ENCODE data around the gene ITPKB.

ITPKB gene

DNA sequence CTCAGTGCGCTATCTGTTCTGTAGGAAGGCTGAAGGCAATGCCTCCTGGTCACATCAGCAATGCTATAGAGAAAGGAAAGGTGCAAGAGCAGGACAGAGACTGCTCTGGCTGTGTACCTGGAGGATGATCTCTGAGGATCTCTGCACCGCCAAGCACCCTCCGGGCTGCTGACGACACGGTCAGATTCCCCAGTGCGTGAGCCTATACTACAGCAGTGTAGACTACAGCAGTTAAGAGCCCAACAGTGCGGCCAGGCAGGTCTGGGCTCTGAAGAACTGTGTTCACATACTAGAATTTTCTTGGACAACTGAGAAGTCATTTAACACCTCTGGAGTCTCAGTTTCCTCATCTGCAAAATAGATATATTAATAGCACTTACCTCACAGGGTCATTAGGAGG, 39.9 kb downstream of the ITPKB start:
- DNase-seq = no peak
- Histone ChIP-seq H3K27ac (no peak overlapping the region), H3K9me3 (no peaks in the 10 kb centered on the region), H3K4me1 (peaks cover 0 to 20% (median 11%) of the 10 kb centered on the region in 4 donors), H3K27me3 (no peaks in the 10 kb centered on the region), H3K36me3 (peaks cover 0 to 5% (median 0%) of the 10 kb centered on the region in 3 donors), H3K4me3 (no peak overlapping the region)
- intact Hi-C loops (cut with DNase I; ENCODE audit: low total_unique reads) = no loop called here
- no peak for TF ChIP-seq CTCF (IDR thresholded peaks at IDR 0.05)

- Histone ChIP-seq H3K27ac (no peak overlapping the region), H3K9me3 (no peaks in the 10 kb centered on the region), H3K27me3 (no peaks in the 10 kb centered on the region), H3K4me1 (peaks cover 0 to 20% (median 9%) of the 10 kb centered on the region in 4 donors), H3K36me3 (peaks cover 0 to 5% (median 0%) of the 10 kb centered on the region in 3 donors), H3K4me3 (no peak overlapping the region)
- TF ChIP-seq CTCF (IDR thresholded peaks at IDR 0.05) = no peak
- no peak for DNase-seq
- intact Hi-C loops (cut with DNase I; ENCODE audit: low total_unique reads) = no loop called here
Observed at GRCh38 chr1:226698659-226699058, 40.4 kb downstream of the ITPKB start.

DNA sequence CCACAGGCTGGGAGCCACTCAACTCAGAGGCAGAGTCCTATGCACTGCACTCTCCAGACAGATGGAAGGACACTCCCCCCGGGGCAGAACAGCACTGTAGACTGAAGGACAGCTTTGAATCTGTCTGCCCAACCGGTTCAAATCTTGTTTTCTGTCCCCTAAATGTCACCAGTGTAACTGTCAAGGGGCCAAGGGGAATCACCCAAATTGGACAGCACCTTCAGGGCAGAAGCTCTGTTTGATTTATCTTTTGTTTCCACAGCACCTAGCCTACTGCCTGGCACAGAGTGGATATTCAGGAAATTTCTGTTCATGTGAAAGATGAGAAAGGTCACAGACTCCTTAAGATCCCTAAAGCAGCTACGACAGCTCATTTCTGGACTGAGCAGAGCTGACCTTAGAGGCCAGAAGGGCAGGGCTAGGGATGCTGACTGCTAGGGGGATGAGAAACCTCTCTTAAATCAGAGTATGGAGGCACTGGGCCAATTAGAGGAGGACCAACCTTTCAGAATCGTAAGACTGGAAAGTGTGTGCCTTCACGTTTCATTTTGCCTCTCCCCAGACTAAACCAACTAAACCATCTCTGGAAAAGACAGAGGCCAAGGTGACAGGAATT, 41.0 kb downstream of the ITPKB start:
- peaks cover 0 to 20% (median 10%) of the 10 kb centered on the region in 4 donors for H3K4me1 ChIP-seq
- no peak overlapping the region for H3K4me3 ChIP-seq
- no peak for DNase-seq
- peaks cover 0 to 5% (median 0%) of the 10 kb centered on the region in 3 donors for H3K36me3 ChIP-seq
- intact Hi-C loops (cut with DNase I; ENCODE audit: low total_unique reads) = no loop called here
- no peak for TF ChIP-seq CTCF (IDR thresholded peaks at IDR 0.05)
- H3K27me3 ChIP-seq = no peaks in the 10 kb centered on the region
- no peaks in the 10 kb centered on the region for H3K9me3 ChIP-seq
- H3K27ac ChIP-seq = no peak overlapping the region

DNA sequence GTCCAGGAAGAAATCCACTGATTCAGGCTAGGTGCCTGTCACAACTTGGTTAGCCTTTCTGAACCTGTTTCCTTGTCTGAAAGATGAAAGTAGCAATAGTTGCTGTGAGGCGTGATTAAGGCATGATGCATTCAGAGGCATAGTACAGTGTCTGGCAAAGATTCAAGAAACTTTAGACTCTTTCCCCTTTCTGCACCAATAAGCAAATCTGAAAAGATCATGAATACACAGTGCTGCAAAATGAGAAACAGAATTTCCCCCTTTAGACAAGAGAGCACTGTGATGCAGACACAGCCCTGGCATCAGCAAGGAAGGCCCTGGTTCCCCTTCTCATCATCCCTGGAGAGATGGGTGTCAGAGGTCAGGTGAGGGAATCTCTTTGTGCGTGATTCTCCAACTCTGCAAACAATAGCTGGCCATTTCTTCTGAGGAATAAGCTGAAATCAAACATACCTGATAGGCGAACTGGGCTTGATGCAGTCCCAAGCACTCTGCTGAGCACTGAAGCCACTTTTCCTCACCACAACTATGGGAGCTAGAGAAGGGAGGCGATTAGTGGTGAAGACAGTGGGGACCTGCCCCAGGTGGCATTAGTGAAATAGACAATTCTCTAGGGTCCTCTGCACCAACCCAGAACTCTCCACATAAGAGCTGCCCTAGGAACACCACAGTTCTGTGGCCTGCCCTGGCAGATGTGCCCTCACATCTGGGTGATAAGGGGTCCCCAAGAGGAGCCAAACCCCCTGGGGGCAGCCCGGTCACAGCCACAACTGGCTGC, 41.7 kb downstream of the ITPKB start:
- peaks cover 0 to 17% (median 10%) of the 10 kb centered on the region in 4 donors for H3K4me1 ChIP-seq
- intact Hi-C loops (cut with DNase I; ENCODE audit: low total_unique reads) = no loop called here
- H3K36me3 ChIP-seq = peaks cover 0 to 5% (median 0%) of the 10 kb centered on the region in 3 donors
- H3K27me3 ChIP-seq = no peaks in the 10 kb centered on the region
- DNase-seq = no peak
- no peaks in the 10 kb centered on the region for H3K9me3 ChIP-seq
- TF ChIP-seq CTCF (IDR thresholded peaks at IDR 0.05) = no peak
- no peak overlapping the region for H3K4me3 ChIP-seq
- H3K27ac ChIP-seq = no peak overlapping the region

DNA sequence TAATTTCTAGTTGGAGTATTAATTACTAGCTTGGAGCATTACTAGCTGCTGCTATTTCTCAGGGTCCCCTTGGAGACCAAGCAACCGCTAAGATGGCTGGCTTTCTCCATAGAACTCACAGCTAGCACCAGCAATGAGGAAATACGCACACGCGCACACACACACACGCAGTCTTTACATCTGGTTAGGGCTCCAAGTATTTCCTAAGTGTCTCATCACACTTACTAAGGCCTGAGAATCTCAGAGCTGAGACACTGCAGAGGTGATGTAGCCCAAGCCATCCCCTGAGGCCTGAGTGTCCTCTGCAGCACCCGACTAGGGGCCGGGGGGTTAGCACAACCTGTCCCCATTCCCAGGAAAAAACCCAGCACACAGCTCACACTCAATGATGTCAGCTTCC, 42.5 kb downstream of the ITPKB start:
- no peak for TF ChIP-seq CTCF (IDR thresholded peaks at IDR 0.05)

More for the DNA sequence above, 42.5 kb downstream of the ITPKB start:
- no peaks in the 10 kb centered on the region for H3K9me3 ChIP-seq
- peaks cover 0 to 5% (median 0%) of the 10 kb centered on the region in 3 donors for H3K36me3 ChIP-seq
- intact Hi-C loops (cut with DNase I; ENCODE audit: low total_unique reads) = no loop called here
- no peak overlapping the region for H3K4me3 ChIP-seq
- H3K4me1 ChIP-seq = peaks cover 0 to 17% (median 10%) of the 10 kb centered on the region in 4 donors
- H3K27ac ChIP-seq = no peak overlapping the region
- H3K27me3 ChIP-seq = no peaks in the 10 kb centered on the region
- DNase-seq = no peak

All from tibial artery (tissue), 4 donors.